Transverse colon (tissue), 4 donors: ENCODE results near the gene BCAS2.

Experiments
- EP300 ChIP-seq: sonication (generic); formaldehyde crosslinking; IDR thresholded peaks from one replicate; pipeline ENCODE4 v1.6.1; 2017; ENCODE audit warnings: antibody characterized with exemption, low read depth
- POLR2AphosphoS5 ChIP-seq, 3 donors: sonication (generic); formaldehyde crosslinking; IDR thresholded peaks; one replicate each; pipeline ENCODE4 v1.6.1; 2016; ENCODE audit warnings: antibody characterized with exemption in 3 of 3
- TF ChIP-seq, protein P1 (sequence below), 5 experiments: fragments of 200-600 bp in 3 of 5; fragments of 450-650 bp in 2 of 5; sonication (generic) in 3 of 5; IDR thresholded peaks; 1 replicate in 2 of 5; 2 replicates in 3 of 5; pipeline ENCODE4 v1.5.1; 2016 to 2017; ENCODE audit warnings: antibody characterized with exemption in 5 of 5, inconsistent platforms in 3 of 5, mild to moderate bottlenecking in 2 of 5, moderate library complexity in 1 of 5

DNA sequence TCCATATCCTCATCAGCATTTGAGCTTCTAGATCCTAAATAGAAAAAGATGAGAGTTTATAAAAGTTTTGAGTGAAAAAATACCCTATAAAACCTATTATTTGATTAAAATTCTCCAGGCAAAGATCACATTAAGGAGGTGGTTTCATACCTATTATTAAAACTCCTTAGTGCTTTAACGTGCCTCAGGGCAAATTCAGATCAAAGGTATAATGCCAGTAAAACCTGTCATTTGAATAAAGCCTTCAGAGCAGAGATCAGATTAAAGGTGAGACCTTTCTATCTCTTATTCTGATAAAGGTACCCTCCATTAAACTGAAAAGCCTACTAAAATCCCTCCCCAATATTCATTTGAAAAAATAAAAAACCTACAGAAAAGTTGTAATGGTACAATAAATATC lies 36.1 kb downstream of the BCAS2 start:
- TF ChIP-seq, protein P1, sequence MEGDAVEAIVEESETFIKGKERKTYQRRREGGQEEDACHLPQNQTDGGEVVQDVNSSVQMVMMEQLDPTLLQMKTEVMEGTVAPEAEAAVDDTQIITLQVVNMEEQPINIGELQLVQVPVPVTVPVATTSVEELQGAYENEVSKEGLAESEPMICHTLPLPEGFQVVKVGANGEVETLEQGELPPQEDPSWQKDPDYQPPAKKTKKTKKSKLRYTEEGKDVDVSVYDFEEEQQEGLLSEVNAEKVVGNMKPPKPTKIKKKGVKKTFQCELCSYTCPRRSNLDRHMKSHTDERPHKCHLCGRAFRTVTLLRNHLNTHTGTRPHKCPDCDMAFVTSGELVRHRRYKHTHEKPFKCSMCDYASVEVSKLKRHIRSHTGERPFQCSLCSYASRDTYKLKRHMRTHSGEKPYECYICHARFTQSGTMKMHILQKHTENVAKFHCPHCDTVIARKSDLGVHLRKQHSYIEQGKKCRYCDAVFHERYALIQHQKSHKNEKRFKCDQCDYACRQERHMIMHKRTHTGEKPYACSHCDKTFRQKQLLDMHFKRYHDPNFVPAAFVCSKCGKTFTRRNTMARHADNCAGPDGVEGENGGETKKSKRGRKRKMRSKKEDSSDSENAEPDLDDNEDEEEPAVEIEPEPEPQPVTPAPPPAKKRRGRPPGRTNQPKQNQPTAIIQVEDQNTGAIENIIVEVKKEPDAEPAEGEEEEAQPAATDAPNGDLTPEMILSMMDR (IDR thresholded peaks at IDR 0.05), result no peak
- TF ChIP-seq EP300, result no peak
- TF ChIP-seq POLR2AphosphoS5 (IDR thresholded peaks at IDR 0.05), result no peak
